ENCODE results near the gene SIX5.

- no peak for TF ChIP-seq POLR2A (IDR thresholded peaks at IDR 0.05; ENCODE audit: extremely low read depth, insufficient read length)
- no peak for TF ChIP-seq CTCF (IDR thresholded peaks at IDR 0.05; ENCODE audit: low read depth, low read length)
- TF ChIP-seq MYC (IDR thresholded peaks at IDR 0.05; ENCODE audit: low read depth, low read length) = no peak
Measured at GRCh38 chr19:45800070-45800553, 31.1 kb upstream of the SIX5 start.
